Gastrocnemius medialis (tissue), 4 donors: ENCODE data around the gene USP37.

Experiments
- CTCF ChIP-seq, 5 experiments: fragments of 450-650 bp in 3 of 5; fragments of 200-600 bp in 2 of 5; sonication (generic) in 2 of 5; IDR thresholded peaks in 4 of 5; conservative IDR thresholded peaks in 1 of 5; 1 replicate in 4 of 5; 2 replicates in 1 of 5; pipeline ENCODE4 v1.5.1; 2016 to 2019; ENCODE audit warnings: antibody characterized with exemption in 5 of 5, mild to moderate bottlenecking in 3 of 5, moderate library complexity in 3 of 5
- POLR2A ChIP-seq, 2 donors: fragments of 450-650 bp; IDR thresholded peaks; one replicate each; pipeline ENCODE4 v1.6.1; 2017; ENCODE audit warnings: antibody characterized with exemption in 2 of 2, mild to moderate bottlenecking in 2 of 2, moderate library complexity in 2 of 2

- TF ChIP-seq CTCF (IDR thresholded peaks at IDR 0.05 in 4 of 5, conservative IDR thresholded peaks at IDR 0.05 in 1 of 5): no peak
- no peak for TF ChIP-seq POLR2A (IDR thresholded peaks at IDR 0.05)
Observed at GRCh38 chr2:218406949-218407618, 161.1 kb downstream of the USP37 start.
